HG03139 (cell line): ENCODE results near the gene C19orf47.

Experiments used
- ATAC-seq: cut with Tn5 transposase; IDR thresholded peaks from one replicate; pipeline ENCODE4 v1.9.1; 2021; ENCODE audit not compliant: unreplicated experiment

The C19orf47 gene

GRCh38 chr19:40348125-40348913 lies at the start of gene C19orf47, which contains the start of gene PLD3:
C19orf47 (minus strand) TSS chr19:40348397; CDS start chr19:40341857, 6,540 bp downstream.
PLD3 (plus strand) TSS chr19:40348695; CDS start chr19:40366484, 17,789 bp downstream.
- peak; percentile 91 for ATAC-seq

GRCh38 chr19:40397568-40397906 lies 49.3 kb upstream of the C19orf47 start:
- ATAC-seq: no peak

GRCh38 chr19:40396886-40397567 lies 48.8 kb upstream of the C19orf47 start:
- ATAC-seq: no peak

- ATAC-seq: no peak
These were observed 47.8 kb upstream of the C19orf47 start for GRCh38 chr19:40395956-40396355.

GRCh38 chr19:40394816-40395210 lies 46.6 kb upstream of the C19orf47 start:
- ATAC-seq: no peak

GRCh38 chr19:40393894-40394815 lies 46.0 kb upstream of the C19orf47 start:
- ATAC-seq: no peak

GRCh38 chr19:40392894-40393517 lies 44.8 kb upstream of the C19orf47 start:
- ATAC-seq: no peak

- no peak for ATAC-seq
These were observed 43.9 kb upstream of the C19orf47 start for GRCh38 chr19:40392123-40392522.

GRCh38 chr19:40390084-40390742 lies 42.0 kb upstream of the C19orf47 start, which contains the start of gene HIPK4:
HIPK4 (minus strand) TSS chr19:40390181; CDS start chr19:40389902, 279 bp downstream.
- no peak for ATAC-seq

- no peak for ATAC-seq
These were observed 41.3 kb upstream of the C19orf47 start for GRCh38 chr19:40389404-40390083.

- no peak for ATAC-seq
These were observed 40.3 kb upstream of the C19orf47 start for GRCh38 chr19:40388481-40388880.

- no peak for ATAC-seq
These were observed 39.0 kb upstream of the C19orf47 start for GRCh38 chr19:40387155-40387554.

GRCh38 chr19:40383668-40384248 lies 35.6 kb upstream of the C19orf47 start:
- ATAC-seq: no peak

GRCh38 chr19:40381321-40381720 lies 33.1 kb upstream of the C19orf47 start:
- ATAC-seq: no peak

- ATAC-seq: no peak
These were observed 32.2 kb upstream of the C19orf47 start for GRCh38 chr19:40380199-40381037.

- no peak for ATAC-seq
These were observed 31.4 kb upstream of the C19orf47 start for GRCh38 chr19:40379446-40380198.

- ATAC-seq: no peak
These were observed 30.3 kb upstream of the C19orf47 start for GRCh38 chr19:40378509-40378908.
